Mucosa of stomach (tissue), 1 donor: Measurements from ENCODE around the gene FHDC1.
A peak's percentile ranks its signal among the peaks of the same experiment; 100 is the strongest.

Source experiments
- H3K27me3 ChIP-seq: one replicate; pipeline ENCODE4 v1.7.0; 2013; ENCODE audit warnings: mild to moderate bottlenecking, low read length; ENCODE audit not compliant: control insufficient read depth, insufficient read depth
- H3K36me3 ChIP-seq: one replicate; pipeline ENCODE4 v1.7.0; 2013; ENCODE audit warnings: low read length; ENCODE audit not compliant: control insufficient read depth, insufficient read depth
- H3K4me1 ChIP-seq: one replicate; pipeline ENCODE4 v1.7.0; 2013; ENCODE audit warnings: mild to moderate bottlenecking, low read length; ENCODE audit not compliant: control insufficient read depth, insufficient read depth
- H3K4me3 ChIP-seq: one replicate; pipeline ENCODE4 v1.7.0; 2013; ENCODE audit warnings: low read length
- H3K9ac ChIP-seq: one replicate; pipeline ENCODE4 v1.7.0; 2013; ENCODE audit warnings: mild to moderate bottlenecking, low read length, moderate library complexity
- H3K9me3 ChIP-seq: one replicate; pipeline ENCODE4 v1.7.0; 2013; ENCODE audit warnings: mild to moderate bottlenecking, low read length, moderate library complexity; ENCODE audit not compliant: control insufficient read depth
- donor health status: Pancreatic carcinoma.

The FHDC1 gene

DNA sequence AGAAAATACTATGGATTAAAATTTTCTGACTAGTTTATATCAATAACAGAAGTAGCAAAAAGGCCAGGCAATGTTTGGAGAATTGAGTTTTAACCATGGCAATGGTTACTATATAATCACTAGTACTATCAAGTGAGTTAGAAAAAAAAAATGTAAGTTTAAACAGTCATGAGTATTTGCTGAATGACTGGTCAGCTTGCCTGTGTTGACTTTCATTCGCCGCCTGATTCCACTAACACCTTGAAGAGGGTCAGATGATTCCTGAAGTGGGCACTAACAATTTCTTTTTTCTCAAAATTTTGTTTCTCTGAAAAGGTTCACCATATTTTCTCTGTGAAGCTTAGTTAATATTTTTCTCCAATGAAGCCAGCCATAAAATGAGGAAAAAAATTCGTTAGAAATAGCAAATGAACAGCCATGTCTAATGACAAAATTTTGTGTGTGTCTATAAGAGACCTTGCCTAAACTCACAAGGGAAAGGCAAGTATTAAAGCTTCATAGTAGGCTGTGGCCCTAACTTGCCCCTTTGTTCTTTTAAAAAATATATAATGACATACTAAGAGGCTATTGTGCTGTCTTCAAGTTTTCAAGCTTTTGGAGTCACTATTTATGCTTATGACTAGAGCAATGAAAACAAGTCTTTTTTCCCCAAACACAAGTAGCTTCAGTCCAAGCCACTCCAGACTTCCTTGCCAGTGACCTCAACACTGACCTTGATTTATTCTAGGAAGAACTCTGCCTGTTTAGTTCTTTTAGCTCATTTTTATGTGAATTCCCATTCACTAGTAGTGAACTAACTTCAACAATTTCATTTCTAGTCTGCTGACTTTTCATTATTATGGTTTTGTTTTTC, 18.4 kb upstream of the FHDC1 start:
- H3K36me3 ChIP-seq = no peaks in the 10 kb centered on the region
- H3K9ac ChIP-seq = no peak overlapping the region
- no peaks in the 10 kb centered on the region for H3K4me1 ChIP-seq
- H3K4me3 ChIP-seq = no peak overlapping the region
- no peaks in the 10 kb centered on the region for H3K9me3 ChIP-seq
- no peaks in the 10 kb centered on the region for H3K27me3 ChIP-seq

DNA sequence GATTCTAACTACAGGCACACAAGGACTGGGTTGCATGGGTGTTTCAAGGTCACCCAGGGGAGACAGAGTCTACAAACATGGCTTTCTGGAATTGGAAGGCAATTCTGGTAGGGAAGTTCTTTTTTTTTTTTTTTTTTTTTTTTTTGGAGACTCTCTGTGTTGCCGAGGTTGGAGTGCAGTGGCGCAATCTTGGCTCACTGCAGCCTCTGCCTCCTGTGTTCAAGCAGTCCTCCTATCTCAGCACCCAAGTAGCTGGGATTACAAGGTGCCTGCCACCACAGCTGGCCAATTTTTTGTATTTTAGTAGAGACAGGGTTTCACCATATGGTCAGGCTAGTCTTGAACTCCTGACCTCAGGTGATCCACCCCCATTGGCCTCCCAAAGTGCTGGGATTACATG, 16.3 kb upstream of the FHDC1 start:
- Histone ChIP-seq H3K4me1 (no peaks in the 10 kb centered on the region), H3K27me3 (no peaks in the 10 kb centered on the region), H3K4me3 (no peak overlapping the region), H3K9me3 (no peaks in the 10 kb centered on the region), H3K36me3 (no peaks in the 10 kb centered on the region), H3K9ac (no peak overlapping the region)

DNA sequence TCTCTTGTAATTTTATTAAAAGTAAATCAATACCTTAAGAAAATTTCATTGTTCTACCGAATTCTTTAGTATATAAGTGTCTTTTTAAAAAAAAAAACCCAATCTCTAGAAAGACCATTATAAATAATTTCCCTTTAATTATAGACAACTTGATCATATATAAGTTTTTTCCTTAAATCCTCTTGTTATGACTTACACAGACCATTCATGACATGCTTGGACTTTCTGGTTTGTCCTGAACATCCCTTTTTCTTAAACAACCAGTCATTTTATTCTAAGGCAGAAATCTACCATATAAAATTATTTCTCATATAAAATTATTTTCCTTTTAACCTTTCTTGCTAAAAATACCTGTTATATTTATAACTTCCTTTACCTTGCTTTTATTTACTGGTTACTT, 15.4 kb upstream of the FHDC1 start:
- no peak overlapping the region for H3K4me3 ChIP-seq
- no peaks in the 10 kb centered on the region for H3K27me3 ChIP-seq
- no peaks in the 10 kb centered on the region for H3K36me3 ChIP-seq
- H3K4me1 ChIP-seq = no peaks in the 10 kb centered on the region
- H3K9ac ChIP-seq = no peak overlapping the region
- H3K9me3 ChIP-seq = no peaks in the 10 kb centered on the region

DNA sequence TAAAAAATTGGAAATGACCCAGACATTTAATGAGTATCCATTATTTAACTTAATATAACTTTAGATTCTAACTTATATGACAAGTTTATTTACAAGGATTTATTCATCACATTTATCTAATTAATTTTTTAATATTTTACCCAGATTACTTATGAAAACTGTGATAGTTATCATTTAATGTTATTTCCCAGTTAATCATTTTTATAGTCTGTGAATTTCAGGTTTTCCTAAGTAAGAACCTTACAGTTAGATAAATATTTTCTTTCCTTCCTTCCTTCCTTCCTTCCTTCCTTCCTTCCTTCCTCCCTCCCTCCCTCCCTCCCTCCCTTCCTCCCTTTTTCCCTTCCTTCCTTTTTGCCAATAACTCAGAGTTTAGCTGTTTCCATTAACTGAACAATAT, 14.8 kb upstream of the FHDC1 start:
- no peaks in the 10 kb centered on the region for H3K27me3 ChIP-seq
- no peaks in the 10 kb centered on the region for H3K4me1 ChIP-seq
- no peak overlapping the region for H3K9ac ChIP-seq
- H3K9me3 ChIP-seq = no peaks in the 10 kb centered on the region
- no peak overlapping the region for H3K4me3 ChIP-seq
- no peaks in the 10 kb centered on the region for H3K36me3 ChIP-seq

DNA sequence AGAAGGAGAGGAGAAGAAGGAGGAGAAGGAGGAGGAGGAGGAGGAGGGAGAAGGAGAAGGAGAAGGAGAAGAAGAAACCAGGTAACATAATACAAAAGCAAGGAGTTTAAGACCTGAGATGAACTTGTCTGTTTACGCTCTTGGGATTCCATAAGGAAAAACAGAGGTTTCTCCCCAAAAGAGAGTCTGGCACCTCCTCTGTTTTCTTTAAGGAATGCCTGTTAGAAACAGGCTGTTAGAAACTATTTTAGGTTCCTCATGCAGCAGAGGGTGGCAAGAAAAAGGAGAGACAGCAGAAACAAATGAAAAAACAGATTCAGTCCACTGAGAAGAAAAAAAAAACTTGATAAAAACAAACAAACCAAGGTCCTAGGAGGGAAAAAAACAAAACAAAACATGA, 10.3 kb upstream of the FHDC1 start:
- no peak overlapping the region for H3K4me3 ChIP-seq
- peaks cover 6% of the 10 kb centered on the region for H3K4me1 ChIP-seq
- no peaks in the 10 kb centered on the region for H3K36me3 ChIP-seq
- no peak overlapping the region for H3K9ac ChIP-seq
- H3K27me3 ChIP-seq = no peaks in the 10 kb centered on the region
- no peaks in the 10 kb centered on the region for H3K9me3 ChIP-seq

DNA sequence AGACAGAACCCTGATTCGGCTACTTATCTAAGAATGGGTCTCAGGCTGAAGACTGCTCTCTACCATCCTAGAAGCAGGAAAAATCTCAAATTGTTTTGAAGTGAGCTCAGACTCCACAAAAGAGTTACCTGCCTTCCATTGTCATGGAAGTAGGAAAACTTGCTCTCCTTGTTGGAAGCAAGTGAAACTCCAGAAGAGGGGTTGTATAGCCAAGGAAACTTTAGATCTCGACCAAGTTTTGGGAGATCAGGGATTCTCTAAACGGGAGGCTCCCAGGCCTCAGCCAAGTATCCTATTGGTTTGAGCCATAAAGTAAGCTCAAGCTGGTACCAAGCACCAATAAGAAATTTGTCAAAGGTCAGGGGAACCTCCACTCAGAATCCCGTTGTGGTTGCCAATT, 9.2 kb upstream of the FHDC1 start:
- Histone ChIP-seq H3K4me3 (no peak overlapping the region), H3K36me3 (no peaks in the 10 kb centered on the region)

DNA sequence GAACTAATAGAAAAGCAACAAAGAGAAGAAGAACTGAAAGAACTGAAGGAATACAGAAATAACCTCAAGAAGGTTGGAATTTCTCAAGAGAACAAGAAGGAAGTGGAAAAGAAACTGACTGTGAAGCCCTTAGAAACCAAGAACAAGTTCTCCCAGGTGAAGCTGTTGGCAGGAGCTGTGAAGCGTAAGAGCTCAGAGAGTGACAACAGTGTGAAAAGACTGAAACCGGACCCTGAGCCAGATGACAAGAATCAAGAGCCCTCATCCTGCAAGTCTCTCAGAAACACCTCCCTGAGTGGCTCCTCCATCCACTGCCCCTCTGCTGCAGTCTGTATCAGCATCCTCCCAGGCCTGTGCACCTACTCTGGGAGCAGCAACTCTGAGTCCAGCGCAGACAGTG, 8.4 kb upstream of the FHDC1 start:
- no peak overlapping the region for H3K4me3 ChIP-seq
- H3K36me3 ChIP-seq = no peaks in the 10 kb centered on the region

More for the DNA sequence above, 9.2 kb upstream of the FHDC1 start:
- Histone ChIP-seq H3K4me1 (peaks cover 6% of the 10 kb centered on the region), H3K27me3 (no peaks in the 10 kb centered on the region), H3K9me3 (no peaks in the 10 kb centered on the region), H3K9ac (no peak overlapping the region)

DNA sequence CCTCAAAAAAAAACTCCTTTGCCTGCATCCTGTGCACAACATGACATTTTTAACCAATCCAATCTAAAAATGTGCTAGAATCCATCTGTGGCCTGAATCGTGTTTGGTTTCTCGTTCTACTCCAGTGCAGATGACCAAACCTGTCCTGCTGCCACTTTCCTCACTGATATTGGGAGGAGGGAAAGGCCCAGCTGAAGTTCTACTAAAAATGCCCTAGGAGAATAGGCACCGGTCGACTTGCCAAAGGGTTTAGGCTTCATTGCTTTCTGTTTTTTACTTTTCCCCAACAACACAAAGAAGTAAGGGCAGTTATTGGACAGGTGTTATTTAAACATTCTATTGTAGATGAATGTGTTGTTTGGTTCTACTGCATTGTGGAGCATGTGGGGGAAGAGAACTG, 7.8 kb upstream of the FHDC1 start:
- Histone ChIP-seq H3K4me3 (no peak overlapping the region), H3K4me1 (peaks cover 6% of the 10 kb centered on the region), H3K36me3 (no peaks in the 10 kb centered on the region), H3K9me3 (no peaks in the 10 kb centered on the region), H3K27me3 (no peaks in the 10 kb centered on the region), H3K9ac (no peak overlapping the region)

More for the DNA sequence above, 8.4 kb upstream of the FHDC1 start:
- Histone ChIP-seq H3K27me3 (no peaks in the 10 kb centered on the region), H3K9me3 (no peaks in the 10 kb centered on the region), H3K4me1 (peaks cover 6% of the 10 kb centered on the region), H3K9ac (no peak overlapping the region)

DNA sequence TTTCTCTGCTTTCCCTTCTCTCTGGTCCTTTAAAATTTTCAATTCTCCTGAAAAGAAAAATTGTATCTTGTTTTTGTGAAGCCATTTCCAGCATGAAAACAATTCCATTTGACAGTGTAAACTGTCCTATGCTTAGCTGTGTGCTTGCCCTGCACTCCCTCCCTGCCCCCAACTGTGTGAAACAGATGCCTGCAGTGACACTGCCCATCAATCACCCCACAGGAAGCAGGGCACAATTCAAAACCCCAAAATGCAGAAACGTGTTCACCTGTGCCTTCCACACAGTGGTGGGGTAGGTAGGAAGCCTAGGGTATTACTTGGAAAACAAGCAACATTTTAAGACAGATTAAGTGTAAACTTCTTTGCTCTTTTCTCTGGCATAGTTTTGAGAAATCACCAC, 6.2 kb upstream of the FHDC1 start:
- H3K4me1 ChIP-seq = peaks cover 9% of the 10 kb centered on the region
- no peaks in the 10 kb centered on the region for H3K36me3 ChIP-seq
- no peaks in the 10 kb centered on the region for H3K9me3 ChIP-seq
- no peaks in the 10 kb centered on the region for H3K27me3 ChIP-seq
- H3K4me3 ChIP-seq = no peak overlapping the region
- H3K9ac ChIP-seq = no peak overlapping the region

DNA sequence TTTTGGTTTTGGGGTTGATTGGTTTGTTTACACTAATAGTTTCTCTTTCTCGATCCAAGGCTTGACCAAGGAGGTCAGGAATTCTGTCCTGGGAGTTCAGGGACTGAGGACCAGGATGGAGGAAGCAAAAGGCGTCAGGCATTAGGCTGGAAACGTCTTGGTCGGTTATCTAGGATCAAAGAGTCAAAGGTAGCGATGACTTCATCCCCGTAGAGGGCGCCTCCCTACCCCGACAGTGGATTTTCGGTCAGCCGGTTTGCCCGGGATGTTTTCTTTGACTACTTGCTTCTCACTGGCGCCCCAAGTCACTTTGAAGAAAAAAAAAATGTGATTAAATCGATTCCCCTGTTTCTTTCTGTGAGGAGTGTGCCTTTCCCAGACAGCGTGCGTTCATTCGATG, 980 bp upstream of the FHDC1 start:
- H3K27me3 ChIP-seq = no peaks in the 10 kb centered on the region
- peaks cover 33% of the 10 kb centered on the region for H3K4me1 ChIP-seq
- H3K9me3 ChIP-seq = no peaks in the 10 kb centered on the region
- peak overlapping the region; percentile 18 for H3K4me3 ChIP-seq
- H3K9ac ChIP-seq = peak overlapping the region; percentile 83
- no peaks in the 10 kb centered on the region for H3K36me3 ChIP-seq

DNA sequence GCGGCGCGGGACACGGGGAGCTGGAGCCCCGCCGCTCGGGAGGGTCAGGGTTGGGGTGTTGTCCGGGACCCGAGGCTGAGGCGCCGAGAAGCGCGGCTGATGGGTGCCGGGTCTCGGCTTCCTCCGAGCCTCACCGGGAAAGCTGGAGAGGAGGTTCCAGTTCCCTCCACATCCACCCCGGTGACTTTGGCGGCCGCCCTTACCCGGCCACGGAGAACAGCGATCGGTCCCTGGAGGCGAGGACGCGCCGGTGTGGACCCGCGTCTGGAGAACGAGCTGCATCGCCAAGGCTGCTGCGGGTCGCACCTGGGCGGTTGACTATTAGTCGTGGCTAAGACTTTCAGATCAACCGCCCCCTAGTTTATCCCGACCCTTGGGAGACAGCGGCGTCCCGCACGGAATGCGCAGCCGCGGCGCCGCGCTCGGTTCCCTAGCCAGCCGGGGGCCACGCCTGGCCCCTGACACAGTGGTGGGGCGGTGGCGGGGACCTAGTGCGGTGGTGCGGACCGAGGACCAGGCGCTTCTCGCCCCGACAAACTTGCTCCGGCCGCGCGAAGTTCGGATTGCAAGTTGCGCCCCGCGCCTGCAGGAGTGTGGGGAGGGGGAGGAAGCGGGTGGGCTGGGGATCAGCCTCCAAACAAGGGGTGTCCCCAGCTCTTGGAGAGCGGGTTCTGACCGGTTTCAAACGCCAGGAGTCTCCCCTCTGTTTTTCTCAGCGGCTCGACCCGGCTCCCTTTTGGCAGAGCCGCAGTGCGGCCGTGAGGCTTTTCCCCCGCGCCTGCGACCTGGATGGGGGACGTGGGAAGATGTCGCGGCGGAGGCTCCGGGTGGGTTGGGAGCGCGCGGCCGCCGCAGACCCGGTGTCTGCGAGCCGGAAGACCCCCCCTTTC, 568 bp downstream of the FHDC1 start:
- Histone ChIP-seq H3K27me3 (no peaks in the 10 kb centered on the region), H3K9ac (peak overlapping the region; percentile 83)

More for the DNA sequence above, 568 bp downstream of the FHDC1 start:
- Histone ChIP-seq H3K4me1 (peaks cover 30% of the 10 kb centered on the region), H3K36me3 (no peaks in the 10 kb centered on the region), H3K9me3 (no peaks in the 10 kb centered on the region), H3K4me3 (peak overlapping the region; percentile 61)
